HL-60 (cell line): ENCODE results near the gene BPIFB2.

Experiments
- DNase-seq, 2 experiments: peaks; one replicate each; pipeline ENCODE4 v3.0.0-alpha.2; 2010 to 2020; ENCODE audit warnings: low read depth in 1 of 2, low spot score in 1 of 2
- H3K27ac ChIP-seq: fragments of 250-450 bp; sonication (Bioruptor Pico); replicated peaks from 2 replicates; pipeline ENCODE4 v1.5.1; 2020; ENCODE audit warnings: mild to moderate bottlenecking, moderate library complexity
- H3K27me3 ChIP-seq: fragments of 250-450 bp; sonication (Bioruptor Pico); 2 replicates; pipeline ENCODE4 v1.5.1; 2021; ENCODE audit warnings: mild to moderate bottlenecking, moderate library complexity; ENCODE audit not compliant: insufficient read depth, poor library complexity, severe bottlenecking
- H3K4me3 ChIP-seq: replicated peaks from 2 replicates; pipeline ENCODE4 v1.5.1; 2011; ENCODE audit warnings: mild to moderate bottlenecking, control low read depth, low read length; ENCODE audit not compliant: insufficient read depth
- GABPA ChIP-seq: IDR thresholded peaks from 2 replicates; pipeline ENCODE4 v1.6.1; 2012; ENCODE audit warnings: low read depth
- POLR2AphosphoS5 ChIP-seq: IDR thresholded peaks from 2 replicates; pipeline ENCODE4 v1.6.1; 2012; ENCODE audit warnings: low read depth
- SPI1 ChIP-seq: IDR thresholded peaks from 2 replicates; pipeline ENCODE4 v1.6.1; 2012; ENCODE audit warnings: low read depth, mild to moderate bottlenecking, borderline replicate concordance
- TF ChIP-seq, protein P1 (sequence below): IDR thresholded peaks from 2 replicates; pipeline ENCODE4 v1.6.1; 2012; ENCODE audit warnings: low read depth; ENCODE audit not compliant: insufficient replicate concordance
- TF ChIP-seq, protein P2 (sequence below): IDR thresholded peaks from one replicate; pipeline ENCODE4 v1.5.1; 2011; ENCODE audit warnings: low read length, control low read depth, inconsistent platforms; ENCODE audit not compliant: insufficient read depth

The BPIFB2 gene

GRCh38 chr20:33072813-33073212, 65.3 kb downstream of the BPIFB2 start:
- no peak for DNase-seq
- Histone ChIP-seq H3K27me3 (no peaks in the 10 kb centered on the region), H3K4me3 (no peak overlapping the region), H3K27ac (no peak overlapping the region)
- TF ChIP-seq, protein P1, sequence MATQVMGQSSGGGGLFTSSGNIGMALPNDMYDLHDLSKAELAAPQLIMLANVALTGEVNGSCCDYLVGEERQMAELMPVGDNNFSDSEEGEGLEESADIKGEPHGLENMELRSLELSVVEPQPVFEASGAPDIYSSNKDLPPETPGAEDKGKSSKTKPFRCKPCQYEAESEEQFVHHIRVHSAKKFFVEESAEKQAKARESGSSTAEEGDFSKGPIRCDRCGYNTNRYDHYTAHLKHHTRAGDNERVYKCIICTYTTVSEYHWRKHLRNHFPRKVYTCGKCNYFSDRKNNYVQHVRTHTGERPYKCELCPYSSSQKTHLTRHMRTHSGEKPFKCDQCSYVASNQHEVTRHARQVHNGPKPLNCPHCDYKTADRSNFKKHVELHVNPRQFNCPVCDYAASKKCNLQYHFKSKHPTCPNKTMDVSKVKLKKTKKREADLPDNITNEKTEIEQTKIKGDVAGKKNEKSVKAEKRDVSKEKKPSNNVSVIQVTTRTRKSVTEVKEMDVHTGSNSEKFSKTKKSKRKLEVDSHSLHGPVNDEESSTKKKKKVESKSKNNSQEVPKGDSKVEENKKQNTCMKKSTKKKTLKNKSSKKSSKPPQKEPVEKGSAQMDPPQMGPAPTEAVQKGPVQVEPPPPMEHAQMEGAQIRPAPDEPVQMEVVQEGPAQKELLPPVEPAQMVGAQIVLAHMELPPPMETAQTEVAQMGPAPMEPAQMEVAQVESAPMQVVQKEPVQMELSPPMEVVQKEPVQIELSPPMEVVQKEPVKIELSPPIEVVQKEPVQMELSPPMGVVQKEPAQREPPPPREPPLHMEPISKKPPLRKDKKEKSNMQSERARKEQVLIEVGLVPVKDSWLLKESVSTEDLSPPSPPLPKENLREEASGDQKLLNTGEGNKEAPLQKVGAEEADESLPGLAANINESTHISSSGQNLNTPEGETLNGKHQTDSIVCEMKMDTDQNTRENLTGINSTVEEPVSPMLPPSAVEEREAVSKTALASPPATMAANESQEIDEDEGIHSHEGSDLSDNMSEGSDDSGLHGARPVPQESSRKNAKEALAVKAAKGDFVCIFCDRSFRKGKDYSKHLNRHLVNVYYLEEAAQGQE = no peak
- no peak for TF ChIP-seq SPI1
- TF ChIP-seq, protein P2, sequence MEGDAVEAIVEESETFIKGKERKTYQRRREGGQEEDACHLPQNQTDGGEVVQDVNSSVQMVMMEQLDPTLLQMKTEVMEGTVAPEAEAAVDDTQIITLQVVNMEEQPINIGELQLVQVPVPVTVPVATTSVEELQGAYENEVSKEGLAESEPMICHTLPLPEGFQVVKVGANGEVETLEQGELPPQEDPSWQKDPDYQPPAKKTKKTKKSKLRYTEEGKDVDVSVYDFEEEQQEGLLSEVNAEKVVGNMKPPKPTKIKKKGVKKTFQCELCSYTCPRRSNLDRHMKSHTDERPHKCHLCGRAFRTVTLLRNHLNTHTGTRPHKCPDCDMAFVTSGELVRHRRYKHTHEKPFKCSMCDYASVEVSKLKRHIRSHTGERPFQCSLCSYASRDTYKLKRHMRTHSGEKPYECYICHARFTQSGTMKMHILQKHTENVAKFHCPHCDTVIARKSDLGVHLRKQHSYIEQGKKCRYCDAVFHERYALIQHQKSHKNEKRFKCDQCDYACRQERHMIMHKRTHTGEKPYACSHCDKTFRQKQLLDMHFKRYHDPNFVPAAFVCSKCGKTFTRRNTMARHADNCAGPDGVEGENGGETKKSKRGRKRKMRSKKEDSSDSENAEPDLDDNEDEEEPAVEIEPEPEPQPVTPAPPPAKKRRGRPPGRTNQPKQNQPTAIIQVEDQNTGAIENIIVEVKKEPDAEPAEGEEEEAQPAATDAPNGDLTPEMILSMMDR = no peak
- TF ChIP-seq GABPA = no peak
- TF ChIP-seq POLR2AphosphoS5 = no peak
